ENCODE measurements around the gene CLPX. TPM values are rescaled to one million over a fixed set of nuclear protein-coding genes. Genes with fewer than 3 reads are reported as not detected.

Gene CLPX
- total RNA-seq, 4 donors from 2014 or later, result 51.0 to 57.4 (median 54.1) TPM

- peak within 1 kb of the TSS in 3 of 4 donors; percentile 4 to 41 (median 19) for H3K4me3 ChIP-seq
- intact Hi-C loops (cut with DNase I), result no loop called here
- DNase-seq, result no peak
- no peak for TF ChIP-seq POLR2A (IDR thresholded peaks at IDR 0.05)
- no peak for TF ChIP-seq CTCF (IDR thresholded peaks at IDR 0.05)
- peak within 1 kb of the TSS in 3 of 4 donors; percentile 21 to 82 (median 58) for H3K27ac ChIP-seq
- no peaks in the 10 kb centered on the region for H3K27me3 ChIP-seq
- WGBS, 2 donors, result 51 to 77% methylated on average over 3 of the region's 8 CpGs
- peaks cover 6 to 22% (median 12%) of the 10 kb centered on the region in 3 donors for H3K4me1 ChIP-seq
- H3K9me3 ChIP-seq, result no peaks in the 10 kb centered on the region
- no peaks in the 10 kb centered on the region for H3K36me3 ChIP-seq
Measured at GRCh38 chr15:65210770-65211481, 25.8 kb upstream of the CLPX start, which contains the start of gene CILP. TSS of gene CILP (minus strand) at chr15:65211473. CDS start at chr15:65209755, 1,718 bp downstream.

- H3K9me3 ChIP-seq, result no peaks in the 10 kb centered on the region
- DNase-seq, result no peak
- peak overlapping the region in 3 of 4 donors; percentile 1 to 41 (median 19) for H3K4me3 ChIP-seq
- intact Hi-C loops (cut with DNase I), result no loop called here
- no peaks in the 10 kb centered on the region for H3K27me3 ChIP-seq
- TF ChIP-seq POLR2A (IDR thresholded peaks at IDR 0.05), result no peak
- no peak for TF ChIP-seq CTCF (IDR thresholded peaks at IDR 0.05)
- H3K4me1 ChIP-seq, result peaks cover 6 to 22% (median 12%) of the 10 kb centered on the region in 3 donors
- no peaks in the 10 kb centered on the region for H3K36me3 ChIP-seq
- 78 to 90% methylated on average over 7 to 9 of the region's 17 CpGs for WGBS, 2 donors
- H3K27ac ChIP-seq, result peak overlapping the region in 3 of 4 donors; percentile 15 to 82 (median 58)
Measured at GRCh38 chr15:65209701-65210643, 24.8 kb upstream of the CLPX start.

- TF ChIP-seq POLR2A (IDR thresholded peaks at IDR 0.05), result no peak
- TF ChIP-seq CTCF (IDR thresholded peaks at IDR 0.05), result no peak
- whole genome bisulfite sequencing, 2 donors, result 95 to 100% methylated on average over 2 of the region's 2 CpGs
- no peak overlapping the region for H3K4me3 ChIP-seq
- no peaks in the 10 kb centered on the region for H3K36me3 ChIP-seq
- H3K27me3 ChIP-seq, result no peaks in the 10 kb centered on the region
- no peak for DNase-seq
- intact Hi-C loops (cut with DNase I), result no loop called here
- H3K27ac ChIP-seq, result no peak overlapping the region
- H3K4me1 ChIP-seq, result peaks cover 6 to 22% (median 12%) of the 10 kb centered on the region in 3 donors
- no peaks in the 10 kb centered on the region for H3K9me3 ChIP-seq
Measured at GRCh38 chr15:65208647-65209046, 23.5 kb upstream of the CLPX start.

- TF ChIP-seq CTCF (IDR thresholded peaks at IDR 0.05) (no peak), POLR2A (IDR thresholded peaks at IDR 0.05) (no peak)
- H3K4me1 ChIP-seq, result peaks cover 6 to 15% (median 10%) of the 10 kb centered on the region in 3 donors
- H3K9me3 ChIP-seq, result no peaks in the 10 kb centered on the region
- no peak for DNase-seq
- no peaks in the 10 kb centered on the region for H3K27me3 ChIP-seq
- 69 to 83% methylated on average over 6 of the region's 6 CpGs for WGBS, 2 donors
- H3K27ac ChIP-seq, result peak overlapping the region in 1 of 4 donors; percentile 21
- intact Hi-C loops (cut with DNase I), result no loop called here
- H3K36me3 ChIP-seq, result no peaks in the 10 kb centered on the region
- no peak overlapping the region for H3K4me3 ChIP-seq
Measured at GRCh38 chr15:65207280-65207840, 22.2 kb upstream of the CLPX start.
